ENCODE results near the gene DOCK4. TPM values are rescaled to one million over a fixed set of nuclear protein-coding genes. Genes with fewer than 3 reads are reported as not detected.

The DOCK4 gene
- total RNA-seq, 2 experiments from 2014 or later: 0.99 to 1.6 TPM

DNA sequence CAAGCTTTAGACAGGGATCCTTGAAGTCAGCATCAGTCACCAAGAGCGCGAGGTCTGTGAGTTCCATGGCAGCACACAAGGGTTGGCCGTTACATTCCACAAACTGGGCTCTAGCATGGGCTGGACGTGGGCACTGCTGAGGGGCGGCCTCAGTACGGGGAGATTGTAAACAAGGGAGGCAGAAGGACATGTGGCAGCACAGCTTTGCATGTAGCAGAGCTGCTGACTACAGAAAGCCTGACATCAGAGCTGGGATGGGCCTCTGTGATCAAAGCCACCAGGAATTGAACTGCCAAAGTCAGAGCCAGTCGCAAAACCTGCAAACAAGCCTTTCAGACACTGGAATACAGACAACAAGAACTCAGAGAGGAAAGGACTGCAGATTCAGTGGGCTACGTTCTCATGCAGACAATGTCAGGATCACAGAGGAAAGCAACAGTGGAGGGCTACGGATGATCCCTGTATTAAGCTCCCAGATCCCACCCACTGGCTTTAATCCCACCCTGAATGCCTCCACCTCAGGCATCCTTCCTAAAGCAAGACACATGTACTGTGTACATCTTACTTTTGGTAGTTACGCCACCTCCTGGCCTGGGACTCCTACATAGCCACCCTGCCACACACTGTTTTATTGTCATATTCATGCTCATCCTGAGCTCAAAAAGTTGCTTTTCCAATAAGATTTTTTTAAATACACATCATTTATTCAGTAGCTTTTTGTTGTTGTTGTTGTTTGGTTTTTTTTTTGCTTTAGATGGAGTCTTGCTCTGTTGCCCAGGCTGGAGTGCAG lies 352.8 kb downstream of the DOCK4 start:
- ChIA-PET POLR2A (no interaction called here), CTCF (no interaction called here)

- CTCF ChIA-PET: no interaction called here
Measured at GRCh38 chr7:111852081-111852480, 354.1 kb downstream of the DOCK4 start.

GRCh38 chr7:111846898-111847297 lies 359.3 kb downstream of the DOCK4 start:
- ChIA-PET CTCF (no interaction called here), POLR2A (no interaction called here)

More at GRCh38 chr7:111852081-111852480, 354.1 kb downstream of the DOCK4 start:
- POLR2A ChIA-PET: no interaction called here

DNA sequence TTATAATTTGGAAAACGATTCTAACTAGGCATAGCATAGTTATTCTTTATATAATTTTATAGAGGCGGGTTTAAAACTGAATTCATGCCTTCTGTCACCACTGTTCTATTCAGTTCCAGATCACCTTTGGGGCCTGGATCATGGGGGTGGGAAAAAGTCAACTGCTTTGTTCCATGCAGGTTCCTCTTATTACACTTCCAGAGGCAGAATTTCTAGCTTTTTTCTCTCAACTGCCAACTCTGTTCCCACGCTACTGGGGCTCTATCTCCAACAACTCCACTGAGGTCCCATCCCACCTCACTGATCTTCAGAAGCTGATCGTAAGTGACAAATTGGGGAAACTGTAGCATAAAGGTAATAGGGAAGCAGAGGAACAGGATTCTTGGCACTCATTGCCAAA lies 360.3 kb downstream of the DOCK4 start:
- ChIA-PET CTCF (no interaction called here), POLR2A (no interaction called here)

DNA sequence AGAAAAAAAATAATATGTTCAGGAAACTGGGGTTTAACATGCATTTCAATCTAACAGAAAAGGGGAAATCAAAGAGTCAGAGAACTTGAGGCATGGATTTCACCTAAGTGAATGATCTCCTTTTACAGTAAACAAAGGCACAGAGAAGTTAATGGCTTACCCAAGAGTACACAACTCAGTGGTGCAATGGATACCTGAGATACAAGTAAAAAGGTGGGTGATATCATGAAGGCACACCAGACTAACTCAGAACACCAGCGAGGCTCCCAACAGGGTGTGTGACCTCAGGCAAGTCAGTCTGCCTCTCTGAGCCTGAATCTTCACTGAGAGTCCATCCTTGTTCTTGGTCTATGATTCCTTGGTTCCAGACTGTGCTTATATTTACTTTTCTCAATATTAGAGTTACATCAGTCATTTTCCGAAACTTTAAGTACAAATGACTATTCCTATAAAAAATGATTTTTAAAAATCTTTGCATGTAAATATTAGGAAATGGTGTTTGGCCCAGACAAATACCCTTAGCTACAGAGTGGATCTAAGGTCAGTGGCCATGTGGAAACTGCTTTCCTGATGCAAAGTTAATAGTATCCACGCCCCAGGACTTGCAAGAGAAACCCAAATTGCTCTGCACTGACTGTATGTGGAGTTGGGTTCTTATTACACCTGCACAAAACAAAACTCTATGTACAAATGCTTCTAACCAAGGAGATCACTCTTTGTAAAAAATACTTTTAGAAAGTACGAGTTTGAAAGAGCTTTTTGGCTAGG lies 361.1 kb downstream of the DOCK4 start:
- POLR2A ChIA-PET: no interaction called here

DNA sequence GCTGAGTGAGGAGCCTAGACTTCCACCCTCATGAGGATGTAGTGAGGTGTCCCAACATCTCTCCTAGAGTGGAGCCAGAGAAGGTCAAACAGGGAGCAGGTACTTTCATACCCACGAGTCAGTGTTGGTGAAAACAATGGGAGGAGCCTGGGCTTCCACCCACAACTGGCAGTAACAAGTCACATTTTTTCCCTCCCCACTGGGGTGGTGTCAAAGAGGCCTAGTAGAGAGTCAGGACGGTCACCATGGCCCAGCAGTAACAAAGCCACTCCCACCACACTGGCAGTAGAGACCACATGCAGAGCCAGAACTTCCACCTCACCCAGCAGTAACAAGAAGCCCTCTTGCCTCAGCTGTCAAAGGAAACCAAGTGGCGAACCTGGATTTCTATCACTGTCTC lies 363.7 kb downstream of the DOCK4 start:
- CTCF ChIA-PET: no interaction called here

More for the DNA sequence above, 361.1 kb downstream of the DOCK4 start:
- CTCF ChIA-PET: no interaction called here

DNA sequence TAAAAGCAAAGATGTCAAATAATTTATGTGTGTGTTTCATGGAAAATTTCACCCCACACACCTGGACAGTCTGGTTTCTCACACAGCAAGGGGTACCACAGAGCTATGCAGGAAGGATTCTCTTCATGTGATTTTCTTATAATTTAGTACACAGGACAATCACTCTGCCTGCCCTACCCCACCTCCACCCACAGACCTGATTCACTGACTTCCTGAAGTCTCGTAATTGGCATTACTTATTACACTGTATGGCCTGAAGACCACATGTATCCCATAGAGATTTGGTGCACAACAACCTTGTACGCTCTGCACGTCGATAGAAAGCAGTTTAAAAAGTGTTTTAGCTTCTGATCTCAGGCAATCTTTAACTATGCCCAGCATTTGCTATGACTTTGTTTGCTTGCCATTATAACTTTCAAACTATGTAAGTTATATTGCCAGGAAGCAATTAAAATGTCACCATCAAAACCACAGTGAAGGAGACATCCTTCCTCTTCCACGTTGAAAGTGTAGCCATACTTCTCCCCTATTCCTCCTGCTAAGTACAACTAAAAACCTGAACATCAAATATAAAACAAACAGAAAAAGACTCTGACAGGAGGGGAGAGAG lies 364.5 kb downstream of the DOCK4 start:
- POLR2A ChIA-PET: no interaction called here
- CTCF ChIA-PET: no interaction called here

More for the DNA sequence above, 363.7 kb downstream of the DOCK4 start:
- POLR2A ChIA-PET: no interaction called here

GRCh38 chr7:111840528-111840927 lies 365.7 kb downstream of the DOCK4 start:
- ChIA-PET CTCF (no interaction called here), POLR2A (no interaction called here)

DNA sequence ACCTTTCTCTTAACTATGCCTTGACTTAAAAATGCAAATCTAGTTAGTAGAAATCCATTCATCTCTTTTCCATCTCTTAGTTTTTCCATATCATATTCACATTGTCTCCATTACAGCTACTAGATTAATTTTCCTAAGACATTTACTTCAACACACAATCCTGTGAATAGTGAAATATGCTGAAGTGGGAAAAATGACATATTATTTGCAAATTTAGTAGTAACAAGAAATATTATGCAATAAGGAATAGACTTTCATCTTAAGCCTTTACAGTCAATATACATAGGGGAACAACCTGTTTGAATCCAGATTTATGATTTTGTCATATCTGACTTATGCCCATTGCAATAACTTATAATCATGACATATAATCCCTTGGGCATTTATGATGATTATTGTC lies 366.9 kb downstream of the DOCK4 start:
- ChIA-PET POLR2A (no interaction called here), CTCF (no interaction called here)

- POLR2A ChIA-PET: no interaction called here
- CTCF ChIA-PET: no interaction called here
Measured at GRCh38 chr7:111836592-111836991, 369.6 kb downstream of the DOCK4 start.

GRCh38 chr7:111835066-111835465 lies 371.1 kb downstream of the DOCK4 start:
- POLR2A ChIA-PET: no interaction called here
- CTCF ChIA-PET: no interaction called here

DNA sequence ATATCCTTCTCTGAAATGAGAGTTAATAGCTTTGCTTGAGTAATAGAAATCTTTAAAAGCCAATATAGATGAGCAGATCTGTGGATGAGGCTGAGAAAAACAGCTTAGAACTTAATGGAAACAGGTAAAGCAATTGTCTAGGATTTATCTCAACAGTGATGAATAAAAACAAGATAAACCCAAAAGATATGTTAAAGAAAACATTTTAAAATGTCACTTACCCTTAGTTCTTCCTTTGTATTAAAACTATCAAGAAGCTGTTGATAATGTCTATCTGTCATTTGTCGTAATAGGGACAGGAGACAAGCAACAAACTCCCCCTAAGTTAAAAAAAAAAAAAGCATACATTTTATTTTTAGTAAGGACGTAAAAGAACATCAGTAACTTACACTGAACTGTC lies 371.8 kb downstream of the DOCK4 start:
- POLR2A ChIA-PET: no interaction called here
- CTCF ChIA-PET: no interaction called here

GRCh38 chr7:111833466-111833865 lies 372.7 kb downstream of the DOCK4 start:
- ChIA-PET POLR2A (no interaction called here), CTCF (no interaction called here)

DNA sequence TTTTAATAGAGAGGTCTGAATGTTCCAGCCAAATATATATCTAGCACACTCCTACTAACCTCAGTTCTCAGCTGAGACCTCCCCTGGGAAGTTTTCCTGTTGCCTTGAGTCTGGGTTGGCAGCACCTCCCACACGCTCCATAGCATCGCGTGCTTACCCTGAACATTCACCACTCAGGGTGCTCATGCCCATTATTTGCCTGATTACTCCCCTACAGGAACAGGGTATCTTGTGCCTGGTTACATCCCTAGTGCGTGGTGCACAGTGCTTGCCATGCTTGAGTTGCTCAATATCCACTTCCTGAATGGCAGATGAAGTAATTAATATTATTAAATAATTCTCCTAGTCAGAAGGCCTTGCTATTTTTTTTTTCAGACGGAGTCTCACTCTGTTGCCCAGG lies 374.0 kb downstream of the DOCK4 start:
- ChIA-PET CTCF (no interaction called here), POLR2A (no interaction called here)

- ChIA-PET POLR2A (no interaction called here), CTCF (no interaction called here)
Measured at GRCh38 chr7:111829221-111829620, 377.0 kb downstream of the DOCK4 start.

GRCh38 chr7:111827863-111828504 lies 378.2 kb downstream of the DOCK4 start:
- POLR2A ChIA-PET: no interaction called here

DNA sequence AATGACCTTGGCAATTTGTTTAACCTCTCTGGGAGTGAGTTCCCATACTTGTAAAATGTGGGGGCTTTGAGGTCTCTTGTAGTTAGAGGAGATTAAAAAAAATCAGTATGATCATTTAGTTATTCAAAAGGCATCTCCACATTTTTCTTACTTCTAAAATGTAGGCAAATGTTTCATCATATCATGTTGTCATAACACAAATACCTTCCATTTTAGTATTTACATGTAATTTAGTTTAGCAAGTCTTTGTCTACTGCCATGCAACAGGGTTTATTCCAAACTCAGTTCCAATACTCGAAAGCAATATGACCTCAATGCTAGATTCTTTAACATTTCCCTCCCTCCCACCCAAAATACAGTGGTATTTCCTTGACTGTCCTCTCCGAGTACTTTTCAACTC lies 381.2 kb downstream of the DOCK4 start:
- ChIA-PET CTCF (no interaction called here), POLR2A (no interaction called here)

More at GRCh38 chr7:111827863-111828504, 378.2 kb downstream of the DOCK4 start:
- CTCF ChIA-PET: no interaction called here

DNA sequence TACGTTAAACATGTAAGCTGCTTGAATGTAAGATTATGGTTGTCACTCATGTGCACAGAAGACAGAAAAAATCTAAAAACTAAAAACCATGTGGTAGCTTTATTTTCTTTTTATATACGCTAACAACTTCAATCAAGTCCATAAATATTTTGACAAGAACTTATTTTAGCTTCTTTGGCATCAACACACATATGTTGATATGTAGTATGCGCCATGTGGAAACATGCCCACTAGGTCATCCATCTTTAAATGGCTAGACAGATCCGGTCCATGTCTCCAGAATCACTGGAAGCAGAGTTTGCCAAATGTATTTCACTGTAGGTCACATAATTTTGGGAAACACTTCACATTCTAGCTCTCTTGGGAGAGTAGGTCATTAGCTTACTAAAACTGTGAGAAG lies 382.4 kb downstream of the DOCK4 start:
- ChIA-PET CTCF (no interaction called here), POLR2A (no interaction called here)

- CTCF ChIA-PET: no interaction called here
- POLR2A ChIA-PET: no interaction called here
Measured at GRCh38 chr7:111821046-111821445, 385.2 kb downstream of the DOCK4 start.

- ChIA-PET CTCF (no interaction called here), POLR2A (no interaction called here)
Measured at GRCh38 chr7:111820621-111821020, 385.6 kb downstream of the DOCK4 start.

GRCh38 chr7:111820121-111820520 lies 386.1 kb downstream of the DOCK4 start:
- ChIA-PET POLR2A (no interaction called here), CTCF (no interaction called here)

Data from activated CD8-positive, alpha-beta memory T cell treated with anti-CD3 and anti-CD28 coated beads for 36 hours (primary cell).